HG03175 (cell line): Measurements from ENCODE around the gene UPF1.
"Not testable (repeated sequence)": the region's sequence is repeated elsewhere in the genome, so short reads cannot be mapped to it uniquely, and the experiment has no call there.

ENCODE experiments used
- ATAC-seq: cut with Tn5 transposase; IDR thresholded peaks from one replicate; pipeline ENCODE4 v1.9.1; 2021; ENCODE audit warnings: mild to moderate bottlenecking, moderate library complexity; ENCODE audit not compliant: unreplicated experiment

UPF1 gene

DNA sequence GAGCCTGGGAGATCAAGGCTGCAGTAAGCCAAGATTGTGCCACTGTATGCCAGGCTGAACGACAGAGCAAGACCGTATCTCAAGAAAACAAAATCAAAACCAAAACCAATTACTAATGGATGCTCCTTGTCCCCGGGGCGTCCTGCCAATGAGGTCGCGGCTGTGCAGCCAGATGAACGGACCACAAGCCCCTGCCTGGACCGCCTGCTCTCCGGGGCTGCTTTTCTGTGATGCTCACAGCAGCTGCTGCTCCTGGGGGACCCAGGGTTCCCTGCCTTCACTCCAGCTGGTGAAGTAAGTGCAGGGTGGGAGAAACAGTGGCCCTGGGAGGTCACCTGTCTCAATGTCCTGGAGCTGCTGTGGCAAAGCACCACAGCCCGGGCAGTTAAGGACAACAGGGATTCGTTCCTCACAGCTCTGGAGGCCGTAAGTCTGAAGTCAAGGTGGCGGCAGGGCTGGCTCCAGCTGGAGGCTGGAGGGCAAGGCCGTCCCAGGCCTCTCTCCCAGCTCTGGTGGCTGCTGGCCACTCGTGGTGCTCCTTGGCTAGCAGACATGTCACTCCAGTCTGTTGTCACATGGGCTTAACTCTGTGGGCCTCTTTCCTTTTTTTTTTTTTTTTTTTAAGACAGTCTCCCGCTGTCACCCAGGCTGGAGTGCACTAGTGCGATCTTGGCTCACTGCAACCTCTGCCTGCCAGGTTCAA, 77.3 kb downstream of the UPF1 start:
- no peak for ATAC-seq

- no peak for ATAC-seq
Measured at GRCh38 chr19:18910010-18910409, 78.3 kb downstream of the UPF1 start.

DNA sequence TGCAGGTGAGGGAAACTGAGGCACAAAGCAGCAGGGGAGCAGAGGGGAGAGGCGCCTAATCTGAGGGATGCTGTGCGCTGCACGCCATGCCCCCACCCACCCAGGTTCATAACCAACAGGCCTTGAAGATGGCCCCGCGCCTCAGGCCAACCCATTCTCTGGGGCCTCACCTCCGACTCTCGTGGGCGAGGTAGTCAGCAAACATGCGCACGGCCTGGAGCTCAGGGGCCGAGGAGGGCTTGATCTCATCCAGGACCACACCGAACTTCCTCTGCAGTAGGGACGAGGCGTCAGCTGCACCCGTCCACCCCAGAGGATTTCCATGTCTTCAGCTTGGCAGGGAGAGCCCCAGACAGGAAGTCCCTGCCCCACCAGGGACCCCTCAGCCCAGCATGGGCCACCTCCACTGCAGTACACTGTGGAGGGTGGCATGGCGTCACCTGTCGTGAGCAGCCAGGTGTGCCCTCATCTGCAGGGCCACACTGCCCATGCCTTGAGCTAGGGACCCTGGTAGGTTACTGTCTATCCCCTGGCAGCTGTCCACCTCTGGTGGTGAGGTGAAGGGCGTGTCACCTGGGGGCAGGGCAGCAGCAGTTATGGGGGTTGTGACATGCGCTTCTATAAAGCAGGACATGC, 79.2 kb downstream of the UPF1 start:
- ATAC-seq: no peak

DNA sequence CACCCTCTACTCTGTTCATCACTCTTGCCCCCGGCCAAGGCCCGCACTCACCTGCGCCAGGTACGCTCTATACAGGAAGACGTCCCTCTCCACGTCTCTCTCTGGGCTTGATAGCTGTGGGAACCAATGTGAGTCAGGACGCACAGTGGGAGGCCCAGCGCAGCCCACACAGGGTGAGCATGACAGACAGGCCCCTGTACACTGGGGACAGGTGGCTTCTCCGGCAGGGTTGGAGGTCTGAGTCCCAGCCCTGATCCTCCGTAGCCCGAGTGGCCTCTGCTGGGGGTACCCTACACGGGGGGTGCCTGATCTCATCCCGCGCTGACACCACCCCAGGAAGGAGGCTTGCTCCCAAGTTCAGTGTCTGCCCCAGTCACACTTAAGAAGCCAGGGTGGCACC, 81.2 kb downstream of the UPF1 start:
- ATAC-seq: no peak

GRCh38 chr19:18913466-18913865, 81.7 kb downstream of the UPF1 start:
- no peak for ATAC-seq

DNA sequence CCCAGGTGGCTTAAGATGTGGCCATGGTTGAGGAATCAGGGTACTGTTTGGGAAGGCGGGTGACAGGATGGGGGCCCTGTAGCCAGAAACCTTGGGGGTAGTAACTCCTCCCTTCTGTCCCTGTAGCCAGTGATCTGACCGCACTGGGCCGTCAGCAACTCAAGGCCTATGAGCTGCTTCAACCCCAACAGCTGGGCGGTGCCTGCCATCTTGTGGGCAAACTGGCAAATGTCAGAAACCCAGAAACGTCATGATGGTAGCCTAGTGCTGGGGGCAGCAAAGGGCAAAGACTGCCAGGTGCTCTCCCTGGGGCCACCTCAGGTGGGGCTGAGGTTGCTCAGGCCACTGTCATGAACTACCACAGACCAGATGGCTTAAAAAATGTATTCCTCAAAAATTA, 83.9 kb downstream of the UPF1 start:
- ATAC-seq: no peak

DNA sequence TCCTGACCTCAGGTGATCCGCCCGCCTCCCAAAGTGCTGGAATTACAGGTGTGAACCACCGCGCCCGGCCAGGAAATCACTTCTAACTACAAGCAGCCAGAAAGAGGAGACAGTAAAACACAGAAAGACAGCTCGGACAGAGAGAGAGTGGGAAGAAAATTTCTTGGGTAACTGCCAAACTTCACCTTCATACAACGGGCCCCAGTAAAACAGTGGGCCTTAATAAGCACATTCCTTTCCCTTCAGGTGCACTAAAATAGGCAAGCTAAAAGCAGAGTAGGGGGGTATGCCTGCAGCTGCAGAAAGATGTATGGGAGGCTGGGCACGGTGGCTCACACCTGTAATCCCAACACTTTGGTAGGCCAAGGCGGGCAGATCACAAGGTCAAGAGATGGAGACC, 85.8 kb downstream of the UPF1 start:
- ATAC-seq: not testable (repeated sequence)
